Gastroesophageal sphincter (tissue), 4 donors: ENCODE measurements around the gene UBA3. TPM values are rescaled to one million over a fixed set of nuclear protein-coding genes. Genes with fewer than 3 reads are reported as not detected.

Experiments
- ATAC-seq: fragments of 150-250 bp; one replicate; pipeline ENCODE4 v1.9.1; 2016; ENCODE audit warnings: mild to moderate bottlenecking, moderate library complexity
- H3K27ac ChIP-seq, 4 donors: fragments of 200-600 bp; sonication (generic) in 3 of 4; 1 replicate in 3 of 4; 2 replicates in 1 of 4; pipeline ENCODE4 v1.5.1; 2016 to 2019
- H3K27me3 ChIP-seq: fragments of 200-600 bp; sonication (generic); one replicate; pipeline ENCODE4 v1.5.1; 2019
- H3K36me3 ChIP-seq, 2 donors: fragments of 200-600 bp; sonication (generic); one replicate each; pipeline ENCODE4 v1.5.1; 2019; ENCODE audit warnings: control low read depth in 1 of 2
- H3K4me1 ChIP-seq, 3 donors: fragments of 200-600 bp; sonication (generic); 1 replicate in 2 of 3; 2 replicates in 1 of 3; pipeline ENCODE4 v1.5.1; 2016 to 2019; ENCODE audit warnings: control low read depth in 2 of 3
- H3K4me3 ChIP-seq, 2 donors: fragments of 200-600 bp; sonication (generic); one replicate each; pipeline ENCODE4 v1.5.1; 2019; ENCODE audit warnings: mild to moderate bottlenecking in 1 of 2, moderate library complexity in 1 of 2
- H3K9me3 ChIP-seq, 3 donors: fragments of 200-600 bp; sonication (generic); one replicate each; pipeline ENCODE4 v1.5.1; 2017 to 2019; ENCODE audit warnings: control low read depth in 2 of 3
- EP300 ChIP-seq: sonication (generic); formaldehyde crosslinking; IDR thresholded peaks from one replicate; pipeline ENCODE4 v1.6.1; 2017; ENCODE audit warnings: antibody characterized with exemption, mild to moderate bottlenecking
- POLR2A ChIP-seq, 2 donors: fragments of 450-650 bp; IDR thresholded peaks; one replicate each; pipeline ENCODE4 v1.6.1; 2017; ENCODE audit warnings: antibody characterized with exemption in 2 of 2, mild to moderate bottlenecking in 2 of 2, moderate library complexity in 1 of 2
- POLR2AphosphoS5 ChIP-seq: sonication (generic); formaldehyde crosslinking; IDR thresholded peaks from one replicate; pipeline ENCODE4 v1.6.1; 2017; ENCODE audit warnings: antibody characterized with exemption
- WGBS, 2 donors: methylation state at CpG; one replicate each; pipeline ENCODE4 v1.1.5; 2018; ENCODE audit warnings: low coverage in 1 of 2; 5-methylcytosine and 5-hydroxymethylcytosine counted together
- total RNA-seq, 4 donors: library from RNA; depleted of rRNA; stranded (reverse); fragments of >200 nt; gene quantifications; one replicate each; pipeline ENCODE4 v1.1.0, GENCODE V29; 2016
- TF ChIP-seq, protein P1 (sequence below), 4 experiments: fragments of 200-600 bp in 2 of 4; fragments of 450-650 bp in 2 of 4; sonication (generic) in 1 of 4; IDR thresholded peaks; one replicate each; pipeline ENCODE4 v1.5.1; 2017 to 2019; ENCODE audit warnings: antibody characterized with exemption in 4 of 4, mild to moderate bottlenecking in 2 of 4, moderate library complexity in 2 of 4

Gene UBA3
- total RNA-seq, 4 donors from 2014 or later: 49.8 to 67.6 (median 54.7) TPM

DNA sequence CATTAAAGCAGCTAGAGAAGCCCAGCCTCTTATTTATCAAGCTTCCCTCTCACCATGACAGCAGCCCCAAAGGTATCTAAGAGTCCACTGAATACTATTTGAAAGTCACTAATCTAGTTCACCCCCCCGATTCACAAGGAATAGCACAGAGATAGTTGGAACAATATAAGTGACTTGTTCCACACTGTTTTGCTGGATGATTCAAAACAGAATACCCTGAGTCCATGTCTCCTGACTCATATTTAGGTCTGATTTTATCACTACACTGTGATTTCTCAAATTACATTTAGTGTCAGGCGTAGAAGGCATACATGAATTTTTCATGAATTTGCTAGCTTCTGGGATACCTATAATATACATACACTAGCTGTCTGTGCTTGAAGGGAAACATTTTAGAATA, 48.0 kb downstream of the UBA3 start:
- Histone ChIP-seq H3K27ac (no peak overlapping the region), H3K27me3 (no peaks in the 10 kb centered on the region), H3K9me3 (no peaks in the 10 kb centered on the region), H3K4me3 (no peak overlapping the region), H3K4me1 (no peaks in the 10 kb centered on the region), H3K36me3 (peaks cover 9 to 97% of the 10 kb centered on the region in 2 donors)
- ATAC-seq: no peak
- no peak for TF ChIP-seq POLR2AphosphoS5
- TF ChIP-seq, protein P1, sequence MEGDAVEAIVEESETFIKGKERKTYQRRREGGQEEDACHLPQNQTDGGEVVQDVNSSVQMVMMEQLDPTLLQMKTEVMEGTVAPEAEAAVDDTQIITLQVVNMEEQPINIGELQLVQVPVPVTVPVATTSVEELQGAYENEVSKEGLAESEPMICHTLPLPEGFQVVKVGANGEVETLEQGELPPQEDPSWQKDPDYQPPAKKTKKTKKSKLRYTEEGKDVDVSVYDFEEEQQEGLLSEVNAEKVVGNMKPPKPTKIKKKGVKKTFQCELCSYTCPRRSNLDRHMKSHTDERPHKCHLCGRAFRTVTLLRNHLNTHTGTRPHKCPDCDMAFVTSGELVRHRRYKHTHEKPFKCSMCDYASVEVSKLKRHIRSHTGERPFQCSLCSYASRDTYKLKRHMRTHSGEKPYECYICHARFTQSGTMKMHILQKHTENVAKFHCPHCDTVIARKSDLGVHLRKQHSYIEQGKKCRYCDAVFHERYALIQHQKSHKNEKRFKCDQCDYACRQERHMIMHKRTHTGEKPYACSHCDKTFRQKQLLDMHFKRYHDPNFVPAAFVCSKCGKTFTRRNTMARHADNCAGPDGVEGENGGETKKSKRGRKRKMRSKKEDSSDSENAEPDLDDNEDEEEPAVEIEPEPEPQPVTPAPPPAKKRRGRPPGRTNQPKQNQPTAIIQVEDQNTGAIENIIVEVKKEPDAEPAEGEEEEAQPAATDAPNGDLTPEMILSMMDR (IDR thresholded peaks at IDR 0.05): no peak
- no peak for TF ChIP-seq EP300
- no peak for TF ChIP-seq POLR2A (IDR thresholded peaks at IDR 0.05)
- WGBS, 2 donors: 86 to 100% methylated on average over 2 of the region's 2 CpGs

DNA sequence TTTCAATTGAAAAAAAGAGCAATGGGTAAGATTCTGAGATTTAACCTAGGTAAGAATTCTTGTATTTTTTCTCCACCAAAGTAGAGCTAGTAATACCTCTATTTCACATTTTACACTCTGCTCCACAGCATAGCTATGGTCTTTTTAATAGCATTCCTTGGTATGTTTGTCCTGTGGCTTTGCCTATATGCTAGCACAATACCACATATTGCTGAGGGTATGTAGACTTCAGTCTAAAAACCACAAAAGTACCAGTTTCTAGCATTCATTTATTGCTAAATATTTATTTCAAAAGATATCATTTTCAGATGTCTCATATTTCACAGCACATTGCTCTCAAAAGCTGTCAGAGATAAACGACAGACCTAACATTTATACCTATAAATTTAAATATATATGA, 48.5 kb downstream of the UBA3 start:
- Histone ChIP-seq H3K36me3 (peaks cover 9 to 97% of the 10 kb centered on the region in 2 donors), H3K9me3 (no peaks in the 10 kb centered on the region), H3K4me1 (no peaks in the 10 kb centered on the region), H3K27me3 (no peaks in the 10 kb centered on the region), H3K4me3 (no peak overlapping the region), H3K27ac (no peak overlapping the region)
- no peak for ATAC-seq
- WGBS, 2 donors: 79 to 82% methylated on average over 1 of the region's 1 CpG
- no peak for TF ChIP-seq EP300
- no peak for TF ChIP-seq POLR2A (IDR thresholded peaks at IDR 0.05)
- TF ChIP-seq POLR2AphosphoS5: no peak
- TF ChIP-seq, protein P1 (IDR thresholded peaks at IDR 0.05): no peak

DNA sequence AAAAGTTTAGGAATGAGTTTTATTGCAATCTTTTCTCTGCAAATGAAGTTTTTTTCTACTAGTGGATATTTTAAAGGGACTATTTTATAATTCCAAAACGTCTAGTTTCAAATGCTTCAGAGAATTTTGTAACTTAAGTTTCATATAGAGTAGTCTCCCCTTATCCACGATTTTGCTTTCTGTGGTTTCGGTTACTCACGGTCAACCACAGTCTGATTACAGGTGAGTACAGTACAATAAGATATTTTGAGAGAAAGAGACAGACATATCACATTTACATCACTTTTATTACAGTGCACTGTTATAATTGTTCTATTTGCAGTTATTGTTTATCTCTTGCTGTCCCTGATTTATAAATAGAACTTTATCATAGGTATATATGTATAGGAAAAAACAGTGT, 59.3 kb downstream of the UBA3 start:
- TF ChIP-seq EP300 (no peak), POLR2AphosphoS5 (no peak), POLR2A (IDR thresholded peaks at IDR 0.05) (no peak)
- TF ChIP-seq, protein P1 (IDR thresholded peaks at IDR 0.05): no peak
- Histone ChIP-seq H3K36me3 (peaks cover 7 to 61% of the 10 kb centered on the region in 2 donors), H3K27me3 (no peaks in the 10 kb centered on the region), H3K9me3 (no peaks in the 10 kb centered on the region), H3K4me3 (no peak overlapping the region), H3K27ac (no peak overlapping the region), H3K4me1 (no peaks in the 10 kb centered on the region)
- ATAC-seq: no peak
- 68 to 73% methylated on average over 4 of the region's 4 CpGs for WGBS, 2 donors

DNA sequence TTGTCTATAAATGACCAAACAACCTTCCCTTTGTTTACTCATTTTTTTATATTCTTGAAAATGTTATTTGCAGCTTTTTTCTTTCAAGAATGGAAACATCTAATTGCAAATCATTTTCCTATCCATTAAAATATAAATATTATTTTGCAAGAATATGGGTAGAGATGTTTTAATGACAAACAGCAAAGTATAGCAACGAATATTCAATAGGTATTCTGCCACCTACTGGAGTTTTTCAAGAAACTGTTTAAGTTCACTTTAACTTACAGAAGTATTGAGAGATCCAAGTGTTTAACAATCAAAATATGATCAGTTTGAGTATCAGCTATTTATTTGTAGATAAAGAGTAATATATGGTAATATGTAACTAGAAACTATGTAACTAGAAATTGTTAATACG, 59.7 kb downstream of the UBA3 start:
- Histone ChIP-seq H3K36me3 (peaks cover 7 to 57% of the 10 kb centered on the region in 2 donors), H3K27ac (no peak overlapping the region), H3K4me3 (no peak overlapping the region), H3K27me3 (no peaks in the 10 kb centered on the region), H3K4me1 (peaks cover 0 to 2% (median 0%) of the 10 kb centered on the region in 3 donors), H3K9me3 (no peaks in the 10 kb centered on the region)
- 36 to 41% methylated on average over 2 of the region's 2 CpGs for WGBS, 2 donors
- TF ChIP-seq POLR2A (IDR thresholded peaks at IDR 0.05): no peak
- TF ChIP-seq POLR2AphosphoS5: no peak
- TF ChIP-seq EP300: no peak
- TF ChIP-seq, protein P1 (IDR thresholded peaks at IDR 0.05): no peak
- ATAC-seq: no peak

DNA sequence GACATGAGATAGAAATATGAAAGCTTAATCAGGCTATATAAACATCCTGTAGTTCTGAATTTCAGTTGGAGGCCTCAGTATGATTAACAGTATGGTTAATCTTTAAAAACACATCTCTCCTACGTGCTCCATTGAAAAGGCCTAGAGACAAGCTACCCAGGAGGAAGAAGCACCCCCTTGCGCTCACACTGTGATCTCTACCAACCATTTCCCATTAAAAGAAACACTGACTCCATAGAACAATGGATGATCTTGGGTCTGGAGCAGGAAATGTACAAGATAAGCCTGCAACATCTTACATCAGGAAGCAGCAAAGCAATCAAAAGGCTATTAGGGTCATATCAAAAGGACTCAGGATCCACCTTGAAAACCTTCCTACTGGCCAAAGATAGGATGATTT, 63.3 kb downstream of the UBA3 start:
- peaks cover 2 to 26% (median 7%) of the 10 kb centered on the region in 3 donors for H3K4me1 ChIP-seq
- H3K27me3 ChIP-seq: no peaks in the 10 kb centered on the region
- no peak overlapping the region for H3K4me3 ChIP-seq
- H3K27ac ChIP-seq: no peak overlapping the region
- peaks cover 0 to 23% of the 10 kb centered on the region in 2 donors for H3K36me3 ChIP-seq
- TF ChIP-seq EP300 (no peak), POLR2A (IDR thresholded peaks at IDR 0.05) (no peak), POLR2AphosphoS5 (no peak)
- TF ChIP-seq, protein P1 (IDR thresholded peaks at IDR 0.05): no peak
- no peak for ATAC-seq
- no peaks in the 10 kb centered on the region for H3K9me3 ChIP-seq
- WGBS, 2 donors: 88 to 100% methylated on average over 2 of the region's 2 CpGs
